GM21717 (cell line): Measurements from ENCODE around the gene BRDT.

Experiments
- ATAC-seq: cut with Tn5 transposase; IDR thresholded peaks from one replicate; pipeline ENCODE4 v1.9.1; 2021; ENCODE audit warnings: mild to moderate bottlenecking, moderate library complexity; ENCODE audit not compliant: unreplicated experiment

The BRDT gene

DNA sequence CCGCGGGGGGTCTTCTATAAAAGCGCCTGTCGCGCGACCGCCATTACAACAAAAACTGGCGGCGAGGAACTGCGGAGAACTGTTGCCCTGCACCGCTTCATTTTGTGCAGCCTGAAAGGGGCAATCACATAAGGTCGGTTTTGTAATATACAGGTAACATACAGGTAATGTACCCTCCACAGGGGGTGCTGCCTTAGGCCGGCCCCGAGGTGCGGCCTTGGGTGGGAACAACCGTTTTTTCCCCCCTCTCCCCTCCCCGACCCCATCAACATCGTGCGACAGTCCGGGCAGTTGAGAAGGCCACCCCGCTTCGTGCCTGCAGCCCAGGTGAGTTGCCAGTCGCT is at the start of gene BRDT:
Gene BRDT (plus strand): TSS at position 46 of the 344 bp plus-strand sequence. CDS start 13,354 bp downstream, outside the sequence.
- no peak for ATAC-seq

GRCh38 chr1:91900562-91900961 is 48.6 kb upstream of the BRDT start:
- ATAC-seq: no peak

- no peak for ATAC-seq
Measured at GRCh38 chr1:91901231-91901630, 48.0 kb upstream of the BRDT start.

DNA sequence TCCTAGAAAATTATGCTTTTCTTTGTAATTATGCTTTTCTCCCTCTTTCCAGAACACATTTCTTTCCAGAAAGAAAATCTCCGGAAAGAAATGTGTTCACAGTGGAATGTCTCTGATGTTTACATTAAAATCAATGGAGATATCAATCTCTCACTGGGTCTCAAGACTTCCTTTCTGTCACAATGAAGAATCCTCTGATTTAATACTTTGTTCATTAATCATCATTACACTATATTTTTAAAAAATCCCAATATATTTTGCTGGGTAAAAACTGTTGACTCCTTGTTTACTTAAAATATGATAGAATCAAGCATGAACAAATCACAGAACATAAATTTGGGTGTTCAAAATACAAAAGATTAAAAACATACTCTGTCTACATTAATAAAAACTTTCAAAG is 36.9 kb upstream of the BRDT start:
- no peak for ATAC-seq

GRCh38 chr1:91913018-91913417 is 36.2 kb upstream of the BRDT start:
- ATAC-seq: no peak

- no peak for ATAC-seq
Measured at GRCh38 chr1:91916046-91916445, 33.2 kb upstream of the BRDT start.

GRCh38 chr1:91916811-91917460 is 32.3 kb upstream of the BRDT start:
- ATAC-seq: no peak

- no peak for ATAC-seq
Measured at GRCh38 chr1:91919962-91920361, 29.2 kb upstream of the BRDT start.

- no peak for ATAC-seq
Measured at GRCh38 chr1:91924146-91924545, 25.1 kb upstream of the BRDT start.

DNA sequence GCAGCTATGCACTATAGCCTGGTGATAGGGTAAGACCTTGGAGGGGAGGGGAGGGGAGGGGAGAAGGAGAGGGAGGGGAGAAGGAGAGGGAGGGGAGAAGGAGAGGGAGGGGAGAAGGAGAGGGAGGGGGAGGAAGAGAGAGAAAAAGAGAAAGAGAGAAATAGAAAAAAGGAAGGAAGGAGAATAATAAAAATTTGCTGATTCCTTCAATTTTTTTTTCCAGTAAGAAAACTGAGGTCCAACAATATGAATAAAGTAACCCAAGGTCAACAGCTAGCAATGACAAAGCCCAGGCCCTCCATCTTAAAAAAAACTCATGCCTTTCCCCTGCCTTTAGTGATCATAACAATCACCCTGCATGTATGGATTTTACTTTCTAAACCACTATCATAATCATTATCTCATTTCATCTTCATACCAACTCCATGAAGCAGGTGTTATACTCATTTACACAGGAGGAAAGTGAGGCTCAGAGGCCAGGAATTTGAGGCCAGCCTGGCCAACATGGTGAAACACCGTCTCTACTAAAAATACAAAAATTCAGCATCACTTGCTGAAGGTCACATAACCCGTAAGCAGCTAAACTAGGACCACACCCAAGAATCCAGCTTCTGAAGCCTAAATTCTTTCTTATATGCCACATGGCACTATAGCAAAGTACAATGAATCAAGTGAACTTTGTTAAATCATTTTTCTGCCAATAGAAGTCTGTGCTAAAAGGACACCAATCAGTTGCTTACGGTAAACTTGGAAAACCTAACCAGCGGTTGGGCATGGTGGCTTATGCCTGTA is 23.4 kb upstream of the BRDT start:
- ATAC-seq: no peak

- ATAC-seq: no peak
Measured at GRCh38 chr1:91928026-91928425, 21.2 kb upstream of the BRDT start.

GRCh38 chr1:91929250-91929649 is 20.0 kb upstream of the BRDT start:
- no peak for ATAC-seq

GRCh38 chr1:91937613-91938012 is 11.6 kb upstream of the BRDT start:
- no peak for ATAC-seq

DNA sequence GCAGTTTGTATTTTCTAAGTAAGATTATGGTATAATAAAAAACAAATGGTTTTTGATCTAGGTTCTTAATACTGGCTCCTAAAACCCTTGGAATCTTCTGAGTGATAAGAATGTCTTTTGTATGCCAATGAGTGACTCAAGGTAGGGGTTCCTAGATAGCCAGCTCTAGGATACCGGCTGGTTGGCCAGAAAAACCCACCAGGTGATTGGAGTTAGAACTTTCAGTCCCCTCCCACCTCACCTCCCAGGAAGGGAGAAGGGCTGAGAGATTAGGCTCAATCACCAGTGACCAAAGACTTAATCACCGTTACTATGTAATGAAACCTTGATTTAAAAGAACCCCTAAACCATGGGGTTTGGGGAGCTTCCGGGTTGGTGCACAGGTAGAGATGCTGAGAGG is 8.7 kb upstream of the BRDT start:
- ATAC-seq: no peak

DNA sequence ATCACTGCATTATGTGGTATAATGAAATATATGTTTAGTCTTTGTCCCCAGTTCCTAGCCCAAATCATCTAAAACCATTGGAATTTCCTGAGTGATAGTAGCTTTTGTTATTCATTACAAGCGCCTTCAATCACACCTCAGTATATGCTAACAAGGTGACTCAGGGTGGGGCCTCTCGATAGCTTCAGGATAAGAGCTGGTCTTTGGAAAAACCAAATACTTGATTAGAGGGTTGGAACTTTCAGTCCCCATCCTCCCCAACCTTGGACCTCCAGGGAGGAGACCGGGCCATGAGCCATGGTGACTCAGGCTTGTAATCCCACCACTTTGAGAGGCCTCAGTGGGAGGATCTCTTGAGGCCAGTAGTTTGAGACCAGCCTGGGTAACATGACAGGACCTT is 5.1 kb upstream of the BRDT start:
- no peak for ATAC-seq

DNA sequence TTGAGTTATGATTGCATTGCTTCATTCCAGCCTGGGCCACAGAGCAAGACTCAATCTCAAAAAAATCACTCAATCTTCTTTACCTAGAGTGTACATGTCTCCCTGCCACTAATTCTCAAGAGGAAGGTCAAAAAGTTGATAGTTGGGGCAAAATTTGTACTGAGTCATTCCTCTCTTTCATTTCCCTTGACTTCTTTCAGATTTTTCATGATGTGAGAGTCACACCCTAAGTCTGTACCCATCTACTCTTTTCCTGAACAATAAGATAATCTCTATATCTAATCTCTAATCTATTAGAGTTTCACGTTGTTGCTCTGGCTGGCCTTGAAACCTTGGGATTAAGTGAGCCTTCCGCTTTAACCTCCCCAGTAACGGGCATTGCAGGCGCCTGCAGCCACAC is 1.1 kb upstream of the BRDT start:
- no peak for ATAC-seq

DNA sequence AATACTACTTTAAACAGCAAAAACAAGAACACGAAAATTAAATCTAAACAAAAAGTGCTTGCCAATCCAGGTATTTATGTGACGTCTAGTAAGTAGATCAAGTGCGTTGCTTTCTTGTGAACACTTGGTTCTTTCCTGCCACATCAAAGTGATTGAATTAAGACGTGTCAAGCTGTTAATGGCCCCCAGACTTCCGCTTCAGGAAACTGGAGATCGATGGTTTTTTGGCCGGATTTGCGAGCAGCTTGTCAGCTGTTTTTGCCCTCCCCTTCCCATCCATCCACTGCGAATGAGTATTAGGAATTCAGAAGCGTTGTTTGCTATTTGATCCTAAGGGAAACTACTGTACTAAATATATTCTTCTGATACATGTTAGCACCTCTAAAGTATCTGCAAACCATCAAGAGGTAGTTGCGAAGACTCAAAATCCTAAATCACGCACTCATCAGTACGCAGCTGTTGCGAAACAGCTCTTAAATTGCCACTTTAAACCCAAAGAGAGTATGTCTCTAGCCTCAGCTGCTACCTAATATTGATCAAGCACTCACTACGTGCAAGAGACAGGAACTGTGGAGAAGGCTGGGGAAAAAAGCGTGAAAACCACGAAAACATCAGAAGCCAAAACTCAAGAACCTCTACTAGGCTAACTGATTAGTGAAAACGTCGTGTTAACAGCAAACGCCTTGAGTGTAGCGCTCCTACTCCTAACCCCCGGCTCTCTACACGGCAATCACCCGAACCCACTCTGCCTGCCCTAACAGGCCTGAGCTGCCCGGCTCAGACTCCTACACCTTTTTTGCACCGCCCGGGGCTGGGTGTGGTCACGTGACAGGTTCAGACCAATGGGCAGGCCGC is 473 bp upstream of the BRDT start:
- no peak for ATAC-seq

- no peak for ATAC-seq
Measured at GRCh38 chr1:91952187-91952586, 3.0 kb downstream of the BRDT start.

DNA sequence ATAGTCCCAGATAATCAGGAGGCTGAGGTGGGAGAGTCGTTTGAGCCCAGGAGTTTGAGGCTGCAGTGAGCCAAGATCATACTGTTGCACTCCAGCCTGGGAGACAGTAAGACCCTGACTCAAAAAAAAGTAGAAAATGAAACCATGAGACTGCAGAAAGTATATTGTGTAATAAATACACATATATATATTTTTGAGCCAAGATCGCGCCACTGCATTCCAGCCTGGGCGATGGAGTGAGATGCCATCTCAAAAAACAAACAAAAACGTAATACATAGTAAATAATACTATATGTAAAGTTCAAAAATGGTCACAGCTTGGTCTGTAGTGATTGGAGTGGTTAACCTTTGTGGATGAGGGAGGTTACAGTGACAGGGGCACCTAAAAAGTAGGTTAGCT is 9.7 kb downstream of the BRDT start:
- ATAC-seq: no peak

DNA sequence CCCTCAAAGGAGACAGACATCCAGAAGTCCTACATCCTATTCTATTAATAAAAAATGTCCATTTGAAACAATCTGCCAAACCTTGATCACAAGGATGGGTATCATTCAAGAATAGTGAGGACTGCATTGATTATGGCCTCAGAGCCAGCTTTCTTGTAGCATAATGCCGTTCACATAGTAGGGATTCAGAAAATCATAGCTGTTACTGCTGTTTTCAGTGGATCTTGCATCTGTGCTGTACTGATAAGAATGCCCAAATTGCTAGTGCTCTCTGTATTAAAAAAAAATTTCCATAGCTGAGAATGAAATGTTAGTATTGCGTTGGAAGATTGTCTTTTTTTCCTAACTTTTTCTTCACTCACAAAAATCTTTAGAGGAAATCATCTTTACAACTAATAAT is 19.1 kb downstream of the BRDT start:
- ATAC-seq: no peak

GRCh38 chr1:91979383-91979782 is 30.2 kb downstream of the BRDT start:
- ATAC-seq: no peak

- ATAC-seq: no peak
Measured at GRCh38 chr1:91980663-91981062, 31.5 kb downstream of the BRDT start.
